NCI-H2081 (cell line): ENCODE measurements around the gene PISD.

Source experiments
- DNase-seq, 2 experiments: peaks; one replicate each; lab custom pipeline; 2025; lab: John Stamatoyannopoulos, UW

Gene PISD

DNA sequence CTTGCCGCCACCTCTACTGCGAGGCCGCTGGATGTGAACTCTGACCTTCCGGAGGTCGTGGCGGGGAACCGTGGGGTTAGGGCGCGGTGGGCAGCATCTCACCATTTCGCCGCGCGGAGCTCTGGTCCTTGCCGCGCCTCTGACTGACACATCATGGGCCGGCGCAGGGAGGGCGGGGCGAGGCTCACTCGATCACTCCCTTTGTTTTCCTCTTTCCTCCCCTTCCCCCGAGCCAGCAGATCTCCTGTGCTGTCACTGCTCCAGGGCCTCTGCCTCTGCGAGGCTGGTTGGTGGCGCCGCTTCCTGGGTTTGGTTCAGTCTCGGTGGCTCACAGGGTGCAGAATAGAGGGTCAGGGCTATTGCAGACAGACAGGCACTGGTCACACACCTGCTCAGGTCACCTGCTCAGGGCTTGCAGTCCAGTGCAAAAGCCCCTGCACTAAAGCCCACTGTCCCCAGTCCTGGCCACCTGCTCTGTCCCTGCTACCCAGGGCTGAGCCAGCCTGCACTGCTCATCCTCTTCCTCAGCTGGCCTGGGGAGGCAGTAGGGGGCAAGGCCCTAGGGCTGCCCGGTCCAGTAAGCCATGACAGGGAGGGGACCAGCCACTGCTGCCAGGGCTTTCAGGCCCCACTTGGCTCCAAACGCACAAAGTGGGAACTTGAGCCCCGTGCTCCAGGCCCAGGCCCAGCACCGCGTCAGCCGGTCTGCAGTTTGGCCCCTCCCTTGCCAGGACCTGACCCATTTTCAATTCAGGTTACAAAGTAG is 36.2 kb downstream of the PISD start:
- no peak for DNase-seq

- no peak for DNase-seq
Measured at GRCh38 chr22:31625257-31625640, 36.8 kb downstream of the PISD start.

DNA sequence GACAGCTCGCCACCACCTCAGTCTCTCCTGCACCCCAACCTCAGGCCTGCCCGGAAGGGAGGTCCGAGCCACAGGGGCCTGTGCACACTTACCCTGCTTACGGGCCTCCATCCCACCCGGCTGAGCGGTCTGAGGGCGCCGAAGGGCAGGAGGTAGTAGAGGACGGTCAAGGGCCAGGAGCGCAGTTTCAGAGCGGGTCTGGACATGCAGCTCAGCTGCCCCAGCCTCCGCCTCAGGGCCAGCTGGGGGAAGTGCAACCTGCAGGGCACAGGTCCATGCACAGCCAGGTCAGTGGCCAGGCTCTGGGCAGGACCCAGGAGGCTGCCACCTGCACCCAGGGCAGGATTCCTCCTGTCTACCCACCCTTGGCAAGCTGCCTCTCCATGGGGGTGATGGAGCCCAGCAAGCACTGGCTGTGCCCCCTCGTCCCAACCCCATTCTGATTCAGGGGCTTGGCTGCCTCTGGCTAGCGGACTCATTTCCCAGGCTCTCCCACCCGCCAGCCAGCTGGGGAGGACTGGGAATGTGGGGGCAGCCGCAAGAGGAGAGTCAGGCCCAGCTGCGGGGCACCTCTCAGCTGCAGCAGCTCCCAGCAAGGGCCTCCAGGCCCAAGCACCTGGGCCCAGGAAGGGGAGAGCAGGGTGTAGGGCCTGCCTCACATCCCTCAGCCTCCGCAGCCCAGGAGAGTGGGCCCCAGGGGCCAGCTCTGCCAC is 38.3 kb downstream of the PISD start:
- peak in 1 of 2 experiments; percentile 36 for DNase-seq

- no peak for DNase-seq
Measured at GRCh38 chr22:31622980-31623379, 39.0 kb downstream of the PISD start.

- no peak for DNase-seq
Measured at GRCh38 chr22:31621507-31622124, 40.4 kb downstream of the PISD start.

DNA sequence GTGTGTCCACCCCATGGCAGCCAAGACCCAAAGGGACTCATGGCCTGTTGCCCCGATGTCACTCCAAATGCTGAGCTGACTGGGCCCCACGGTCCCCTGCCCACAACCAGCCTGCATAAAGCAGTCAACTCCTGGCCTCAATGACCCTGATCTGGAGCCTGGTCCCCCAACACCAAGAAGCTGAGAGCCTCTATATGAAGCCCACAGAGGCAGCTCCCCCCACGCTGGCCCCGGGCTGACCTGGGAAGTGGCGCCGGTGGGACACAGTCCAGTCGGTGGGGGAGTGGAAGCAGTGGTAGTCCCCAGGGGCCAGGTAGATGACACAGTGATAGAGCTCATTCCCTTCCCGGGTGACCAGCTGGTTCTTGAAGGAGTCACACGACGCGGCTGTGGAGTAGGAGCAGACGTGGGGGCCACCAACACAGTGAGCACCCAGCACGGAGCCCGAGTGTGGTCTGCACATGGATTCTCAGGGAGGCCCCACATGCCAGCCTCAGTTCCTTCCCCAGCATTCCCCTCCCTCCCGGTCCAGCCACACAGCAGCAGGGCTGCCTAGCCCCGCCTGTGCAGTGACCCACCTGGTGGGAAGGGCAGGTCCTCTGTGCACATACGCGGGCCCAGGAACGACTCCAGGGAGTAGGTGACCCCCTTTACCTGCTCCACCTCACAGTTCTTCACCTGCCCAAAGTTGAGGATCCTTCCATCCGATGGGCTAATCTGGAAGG is 41.1 kb downstream of the PISD start:
- DNase-seq = no peak

DNA sequence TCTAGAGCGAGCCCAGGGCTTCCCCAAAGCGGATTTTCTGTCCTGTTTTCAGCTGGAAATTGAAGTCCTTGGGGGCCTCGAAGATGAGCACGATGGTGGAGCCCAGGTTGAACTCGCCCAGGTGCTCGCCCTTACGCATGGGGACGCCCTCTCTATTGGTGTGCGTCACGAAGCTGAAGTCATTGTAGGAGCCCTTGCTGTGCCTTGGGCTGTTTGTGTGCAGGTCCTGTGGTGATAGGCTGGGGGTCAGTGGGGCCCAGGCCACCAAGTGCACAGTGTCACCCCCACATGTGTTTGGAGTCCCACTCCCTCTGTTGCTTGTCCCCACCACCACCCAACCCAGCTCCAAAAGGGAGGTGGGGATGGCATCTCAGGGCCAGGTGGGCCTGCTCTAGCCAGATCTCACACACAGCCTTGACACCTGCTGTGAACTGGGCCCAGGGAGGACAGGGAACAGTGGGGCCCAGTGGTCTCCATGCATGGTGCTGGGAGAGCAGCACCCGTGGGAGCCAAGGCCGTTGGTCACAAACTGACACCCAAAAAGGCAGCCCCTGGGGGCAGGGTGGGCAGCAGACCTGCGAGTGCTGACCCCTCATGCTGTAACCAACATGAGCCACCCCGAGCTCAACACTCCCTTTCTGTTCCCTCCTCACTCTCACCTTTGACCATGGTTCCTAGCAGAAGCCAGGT is 42.3 kb downstream of the PISD start:
- no peak for DNase-seq

- no peak for DNase-seq
Measured at GRCh38 chr22:31618471-31619176, 43.4 kb downstream of the PISD start.

DNA sequence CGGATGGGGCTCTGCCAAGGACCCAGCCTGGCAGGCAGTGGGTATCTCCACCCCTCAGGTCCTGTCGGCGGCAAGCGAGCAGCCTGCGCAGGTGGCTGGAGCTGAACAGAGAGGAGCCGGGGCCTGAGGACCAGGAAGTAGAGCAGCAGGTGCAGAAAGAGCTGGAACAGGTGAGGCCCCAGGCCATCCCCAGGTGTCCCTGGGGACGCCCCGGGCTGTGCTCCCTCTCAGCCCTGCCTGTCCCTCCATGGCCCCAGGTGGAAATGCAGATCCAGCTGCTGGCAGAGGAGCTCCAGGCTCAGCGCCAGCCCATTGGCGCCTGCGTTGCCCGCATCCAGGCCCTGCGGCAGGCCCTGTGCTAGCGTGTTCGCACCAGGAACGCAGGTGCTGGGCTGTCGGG is 44.0 kb downstream of the PISD start:
- DNase-seq = peak; percentile 86 to 94

DNA sequence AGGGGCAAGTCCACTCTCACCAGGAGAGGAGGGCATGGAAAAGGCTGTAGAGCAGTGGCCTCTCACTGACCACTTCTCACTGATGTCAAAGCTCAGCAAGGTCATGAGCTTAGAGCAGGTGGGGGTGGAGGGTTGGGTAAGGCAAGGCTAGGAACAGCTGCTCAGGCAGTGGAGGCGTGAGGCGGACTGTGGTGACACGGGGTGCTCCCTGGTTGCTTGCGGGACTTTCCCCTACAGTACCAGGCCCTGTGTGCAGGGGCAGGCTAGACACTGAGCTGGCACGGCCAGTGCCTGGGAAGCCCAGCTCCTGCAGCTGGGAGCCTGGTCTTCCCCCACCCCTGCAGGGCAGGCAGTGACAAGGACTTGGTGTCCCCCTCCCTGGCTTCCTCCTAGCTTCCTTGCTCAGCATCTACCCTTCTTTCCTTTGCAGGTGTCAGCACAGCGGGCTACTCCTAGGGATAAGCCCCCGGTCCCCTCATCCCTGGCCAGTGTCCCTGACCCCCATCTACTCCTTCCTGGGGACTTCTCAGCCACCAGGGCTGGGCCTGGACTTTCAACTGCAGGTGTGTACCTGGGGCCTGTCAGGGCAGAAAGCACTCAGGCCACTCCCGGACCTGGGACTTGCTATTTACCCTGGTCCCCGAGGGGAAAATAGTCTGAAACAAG is 45.6 kb downstream of the PISD start:
- no peak for DNase-seq

DNA sequence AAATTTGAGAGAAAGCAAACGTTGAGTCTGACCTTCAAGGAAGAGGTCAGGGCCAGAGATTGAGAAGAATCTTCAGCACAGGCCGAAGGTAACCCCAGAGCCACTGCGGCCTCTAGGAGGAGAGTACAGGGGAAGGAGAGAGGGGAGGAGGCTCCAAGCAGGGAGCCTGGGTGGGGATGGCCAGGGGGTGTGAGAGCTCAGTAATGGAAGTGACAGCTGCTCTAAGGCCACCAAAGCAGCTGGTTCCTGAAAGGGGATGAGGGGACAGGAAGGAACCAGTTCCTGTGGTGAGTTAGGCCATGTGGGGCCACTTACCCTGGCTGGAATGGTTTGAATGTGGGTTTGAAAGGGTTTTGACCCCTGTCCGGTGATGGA is 46.1 kb downstream of the PISD start:
- DNase-seq = no peak

- no peak for DNase-seq
Measured at GRCh38 chr22:31615491-31615860, 46.5 kb downstream of the PISD start.

DNA sequence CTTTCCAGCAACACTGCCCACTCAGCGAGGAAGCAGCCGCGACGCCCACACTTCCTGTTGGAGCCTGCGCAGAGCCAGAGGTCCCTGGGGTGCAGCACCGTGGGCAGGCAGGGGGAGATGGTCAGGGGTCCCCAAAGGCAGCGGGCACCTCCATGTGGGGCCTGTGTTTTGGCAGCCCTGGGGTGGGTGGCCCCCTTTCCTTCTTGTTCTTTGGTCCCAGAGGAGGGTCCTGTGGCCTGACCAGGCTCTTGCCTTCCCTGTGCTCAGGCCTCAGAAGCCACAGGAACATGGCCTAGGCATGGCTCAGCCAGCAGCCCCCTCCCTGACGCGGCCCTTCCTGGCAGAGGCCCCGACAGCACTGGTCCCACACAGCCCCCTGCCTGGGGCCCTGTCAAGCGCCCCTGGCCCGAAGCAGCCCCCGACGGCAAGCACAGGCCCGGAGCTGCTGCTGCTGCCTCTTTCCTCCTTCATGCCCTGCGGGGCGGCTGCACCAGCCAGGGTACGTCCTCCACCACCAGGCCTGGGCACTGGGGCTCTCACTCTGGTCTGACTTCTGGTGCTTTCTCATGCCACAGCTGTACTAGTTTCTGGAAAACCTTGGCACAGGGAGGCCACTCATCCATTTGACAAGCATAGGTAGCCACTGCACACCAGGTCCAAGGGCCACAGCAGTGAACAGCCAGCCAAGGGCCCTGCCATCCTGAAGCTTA is 47.1 kb downstream of the PISD start:
- no peak for DNase-seq

GRCh38 chr22:31613904-31614296 is 48.1 kb downstream of the PISD start:
- DNase-seq = no peak

- no peak for DNase-seq
Measured at GRCh38 chr22:31613286-31613903, 48.6 kb downstream of the PISD start.

- no peak for DNase-seq
Measured at GRCh38 chr22:31612891-31613285, 49.1 kb downstream of the PISD start.

GRCh38 chr22:31611061-31611760 is 50.8 kb downstream of the PISD start:
- peak in 1 of 2 experiments; percentile 12 for DNase-seq

DNA sequence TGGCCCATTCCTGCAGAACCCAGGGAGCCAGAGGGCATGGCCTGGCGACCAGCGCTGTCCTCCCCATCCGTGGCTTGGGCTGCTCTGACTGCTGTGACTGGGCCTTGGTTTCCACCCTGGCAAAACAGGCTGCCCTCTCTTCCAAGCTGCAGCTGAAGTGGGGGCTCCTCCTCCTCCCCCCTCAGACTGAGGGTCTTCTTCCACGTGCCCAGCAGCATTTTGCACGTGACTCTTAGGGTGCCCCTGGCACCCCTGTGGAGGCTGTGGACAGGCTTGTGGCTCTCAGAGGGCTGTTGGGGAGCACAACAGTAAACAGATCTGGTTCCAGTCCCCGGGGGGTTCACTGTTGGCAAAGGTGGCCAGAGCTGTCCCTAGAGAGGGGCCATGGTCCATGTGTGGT is 51.4 kb downstream of the PISD start:
- no peak for DNase-seq

DNA sequence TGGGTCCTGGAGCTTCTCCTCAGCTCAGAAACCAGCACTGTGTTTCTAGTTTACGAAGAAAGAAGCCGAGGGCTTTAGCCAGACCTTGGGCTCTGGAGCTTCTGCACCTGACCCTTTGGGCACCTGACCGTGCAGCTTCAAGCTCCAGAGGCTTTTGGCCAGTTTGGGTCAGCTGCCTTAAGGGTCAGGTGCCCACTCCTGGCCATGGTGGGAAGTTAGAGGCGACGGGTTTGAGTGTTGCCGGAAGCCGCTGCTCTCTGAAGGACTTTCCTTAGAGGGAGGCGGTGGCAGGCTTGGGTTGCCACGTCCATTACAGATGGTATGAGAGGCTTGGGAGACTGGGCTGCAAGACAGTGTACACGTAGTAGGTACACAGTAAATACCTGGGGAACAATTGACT is 52.3 kb downstream of the PISD start:
- no peak for DNase-seq
